GM21526 (cell line): ENCODE data around the gene CTXND2.
A peak's percentile ranks its signal among the peaks of the same experiment; 100 is the strongest.
"Not testable (repeated sequence)": the region's sequence is repeated elsewhere in the genome, so short reads cannot be mapped to it uniquely, and the experiment has no call there.

Experiments
- ATAC-seq: cut with Tn5 transposase; IDR thresholded peaks from one replicate; pipeline ENCODE4 v1.9.1; 2021; ENCODE audit warnings: moderate library complexity; ENCODE audit not compliant: unreplicated experiment, low FRiP score

The CTXND2 gene

DNA sequence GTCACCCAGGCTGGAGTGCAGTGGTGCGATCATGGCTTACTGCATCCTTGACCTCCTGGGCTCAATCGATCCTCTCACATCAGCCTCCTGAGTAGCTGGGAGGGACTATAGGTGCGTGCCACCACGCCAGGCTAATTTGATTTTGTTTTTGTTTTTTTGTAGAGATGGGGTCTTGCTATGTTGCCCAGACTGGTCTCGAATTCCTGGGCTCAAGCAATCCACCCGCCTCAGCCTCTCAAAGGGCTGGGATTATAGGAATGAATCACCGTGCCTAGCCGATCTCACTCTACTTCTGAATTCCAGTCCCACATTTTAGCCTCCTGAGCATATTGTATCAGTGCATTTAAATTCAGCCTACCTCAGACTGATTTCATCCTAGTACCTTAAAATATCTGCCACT is 1.8 kb downstream of the CTXND2 start:
- no peak for ATAC-seq

DNA sequence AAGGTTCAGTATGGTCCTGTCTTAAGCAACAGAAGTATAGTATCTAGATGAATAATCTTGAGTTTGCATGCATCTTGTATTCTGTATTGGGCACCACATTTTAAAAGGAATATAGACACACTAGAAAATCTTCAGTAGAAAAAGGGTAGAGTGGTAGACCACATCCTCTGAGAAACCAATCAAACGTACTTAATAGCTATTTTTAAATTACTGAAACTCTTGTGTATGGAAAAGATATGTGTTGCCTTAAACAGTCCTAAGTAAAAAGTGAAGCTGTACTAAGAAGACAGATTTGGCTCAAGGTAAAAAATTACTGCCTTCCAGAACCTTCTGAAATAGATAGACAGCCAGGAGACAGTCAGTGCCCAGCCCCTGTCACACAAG is 3.1 kb downstream of the CTXND2 start:
- no peak for ATAC-seq

DNA sequence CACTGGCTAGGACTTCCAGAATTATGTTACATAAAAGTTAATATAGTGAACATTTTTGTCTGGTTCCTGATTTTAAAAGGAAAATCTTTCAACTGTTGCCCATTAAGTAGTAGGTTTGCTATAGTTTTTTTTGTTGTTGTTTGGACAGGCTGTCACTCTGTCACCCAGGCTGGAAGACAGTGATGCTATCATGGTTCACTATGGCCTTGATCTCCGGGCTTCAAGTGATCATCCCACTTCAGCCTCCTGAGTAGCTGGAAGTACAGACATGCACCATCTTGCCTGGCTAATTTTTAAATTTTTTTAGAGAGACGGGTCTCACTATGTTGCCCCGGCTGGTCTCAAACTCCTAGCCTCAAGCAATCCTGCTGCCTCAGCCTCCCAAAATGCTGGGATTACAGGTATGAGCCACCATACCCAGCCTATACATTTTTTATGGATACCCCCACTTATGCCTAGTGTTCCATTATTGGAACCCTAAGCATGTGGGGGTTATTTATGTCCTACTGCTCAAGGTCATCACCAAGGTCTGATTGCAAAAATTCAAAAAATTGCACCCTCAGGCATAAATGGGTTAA is 6.5 kb downstream of the CTXND2 start:
- ATAC-seq = no peak

DNA sequence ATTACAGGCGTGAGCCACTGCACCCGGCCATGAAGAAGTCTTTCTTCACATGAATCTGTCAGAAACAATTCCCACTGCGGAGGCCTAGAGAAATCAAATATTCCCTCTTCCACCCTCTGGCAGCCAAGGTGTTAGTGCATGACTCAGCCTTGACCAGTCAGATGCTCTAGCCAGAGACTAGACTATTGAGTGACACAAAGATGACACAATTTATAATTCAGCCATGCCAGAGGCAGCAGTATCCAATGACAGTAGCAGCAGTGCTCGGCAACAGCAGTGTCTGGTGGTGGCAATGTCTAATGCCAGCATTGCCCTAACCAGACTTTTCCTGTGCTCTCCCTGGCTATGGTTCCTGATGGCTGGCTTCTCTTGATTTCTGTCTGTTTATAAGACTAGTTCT is 8.7 kb downstream of the CTXND2 start:
- ATAC-seq = no peak

DNA sequence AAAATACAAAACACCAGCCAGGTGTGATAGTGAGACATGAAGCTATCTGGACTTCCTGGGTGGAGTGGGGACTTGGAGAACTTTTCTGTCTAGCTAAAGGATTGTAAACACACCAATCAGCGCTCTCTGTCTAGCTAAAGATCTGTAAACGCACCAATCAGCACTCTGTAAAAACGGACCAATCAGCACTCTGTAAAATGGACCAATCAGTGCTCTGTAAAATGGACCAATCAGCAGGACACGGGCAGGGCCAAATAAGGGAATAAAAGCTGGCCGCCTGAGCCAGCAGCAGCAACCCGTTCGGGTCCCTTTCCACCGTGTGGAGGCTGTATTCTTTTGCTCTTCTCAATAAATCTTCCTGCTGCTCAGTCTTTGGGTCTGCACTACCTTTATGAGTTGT is 12.9 kb downstream of the CTXND2 start:
- not testable (repeated sequence) for ATAC-seq

DNA sequence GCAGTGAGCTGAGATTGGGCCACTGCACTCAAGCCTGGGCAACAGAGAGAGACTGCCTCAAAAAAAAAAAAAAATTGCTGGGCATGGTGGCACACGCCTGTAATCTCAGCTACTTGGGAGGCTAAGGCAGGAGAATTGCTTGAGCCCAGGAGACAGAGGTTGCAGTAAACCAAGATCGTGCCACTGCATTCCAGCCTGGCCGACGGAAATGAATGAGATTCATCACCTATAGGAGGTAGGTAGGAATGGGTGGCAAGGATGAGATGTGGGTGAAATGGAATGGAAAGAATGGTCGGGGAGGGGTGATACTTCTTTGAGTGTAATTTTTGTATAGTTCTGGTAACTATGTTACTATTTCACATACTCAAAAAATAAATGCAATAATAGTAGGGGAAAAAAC is 15.4 kb downstream of the CTXND2 start:
- no peak for ATAC-seq

DNA sequence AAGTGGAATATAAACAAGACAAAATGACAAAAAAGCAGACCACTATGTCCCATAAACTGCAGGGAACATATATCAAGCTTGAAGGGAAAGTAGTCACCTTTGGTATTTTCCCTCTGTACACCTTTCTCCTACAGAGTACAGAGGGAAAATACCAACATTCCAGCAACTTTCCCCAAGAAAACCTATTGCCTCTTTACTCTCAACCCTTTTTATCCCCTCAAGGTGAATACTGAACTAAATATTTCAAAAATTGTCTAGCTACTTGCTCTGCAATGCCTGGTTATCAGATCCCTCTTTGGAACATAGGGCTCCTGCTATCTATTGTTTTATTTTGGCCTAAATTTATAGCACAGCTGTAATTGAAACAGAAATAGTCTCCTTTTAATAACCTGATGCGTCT is 15.8 kb downstream of the CTXND2 start:
- no peak for ATAC-seq

DNA sequence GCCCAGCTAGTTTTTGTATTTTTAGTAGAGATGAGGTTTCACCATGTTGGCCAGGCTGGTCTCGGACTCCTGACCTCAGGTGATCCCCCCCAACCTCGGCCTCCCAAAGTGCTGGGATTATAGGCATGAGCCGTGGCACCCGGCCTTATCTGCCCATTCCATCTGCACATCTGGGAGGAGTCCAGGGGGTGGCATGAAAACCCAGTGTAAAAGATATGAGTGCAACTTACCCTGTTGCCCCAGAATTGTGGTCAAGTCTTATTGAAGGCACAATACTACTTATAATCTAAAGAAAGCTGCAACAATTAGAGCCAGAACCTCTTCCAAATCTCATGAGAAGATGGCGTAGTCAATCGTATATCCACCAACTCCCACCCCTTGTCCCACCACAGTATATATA is 18.4 kb downstream of the CTXND2 start:
- ATAC-seq = no peak

DNA sequence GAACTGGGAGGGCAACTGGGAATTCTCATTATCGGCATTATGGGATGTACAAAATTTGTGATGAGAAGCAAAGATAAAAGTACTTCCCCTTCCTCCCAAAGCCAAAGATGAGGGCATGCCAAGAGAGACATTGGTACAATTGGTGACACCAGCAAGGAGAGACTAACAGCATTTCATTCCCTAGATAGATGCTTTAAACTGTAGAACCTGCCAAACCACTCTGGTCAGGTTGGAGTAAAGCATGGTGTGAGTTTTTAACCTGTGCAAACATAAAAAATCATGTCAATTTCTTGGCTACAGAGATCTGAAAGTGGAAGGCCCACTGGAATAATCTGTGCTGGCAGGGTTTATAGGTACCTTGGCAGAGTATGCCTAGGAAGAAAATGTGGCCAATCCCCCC is 19.4 kb downstream of the CTXND2 start:
- ATAC-seq = no peak

DNA sequence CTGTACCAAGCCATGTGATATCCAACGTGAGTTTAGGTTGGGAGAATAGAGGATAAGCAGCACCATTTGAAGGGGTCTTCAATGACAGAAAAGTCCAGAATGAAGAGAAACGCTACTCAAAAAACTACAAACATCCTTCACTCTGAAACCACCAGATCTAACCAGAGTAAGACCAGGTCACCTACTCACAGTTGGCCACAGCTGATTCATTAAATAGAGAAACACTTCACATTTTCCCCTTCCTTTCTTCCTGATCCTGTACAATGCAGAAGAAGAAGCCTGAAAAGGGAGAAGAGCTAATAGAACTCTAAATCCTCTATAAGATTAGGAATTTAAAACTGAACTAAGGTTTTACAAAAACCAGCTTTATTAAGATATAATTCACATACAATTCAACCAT is 19.9 kb downstream of the CTXND2 start:
- ATAC-seq = no peak

DNA sequence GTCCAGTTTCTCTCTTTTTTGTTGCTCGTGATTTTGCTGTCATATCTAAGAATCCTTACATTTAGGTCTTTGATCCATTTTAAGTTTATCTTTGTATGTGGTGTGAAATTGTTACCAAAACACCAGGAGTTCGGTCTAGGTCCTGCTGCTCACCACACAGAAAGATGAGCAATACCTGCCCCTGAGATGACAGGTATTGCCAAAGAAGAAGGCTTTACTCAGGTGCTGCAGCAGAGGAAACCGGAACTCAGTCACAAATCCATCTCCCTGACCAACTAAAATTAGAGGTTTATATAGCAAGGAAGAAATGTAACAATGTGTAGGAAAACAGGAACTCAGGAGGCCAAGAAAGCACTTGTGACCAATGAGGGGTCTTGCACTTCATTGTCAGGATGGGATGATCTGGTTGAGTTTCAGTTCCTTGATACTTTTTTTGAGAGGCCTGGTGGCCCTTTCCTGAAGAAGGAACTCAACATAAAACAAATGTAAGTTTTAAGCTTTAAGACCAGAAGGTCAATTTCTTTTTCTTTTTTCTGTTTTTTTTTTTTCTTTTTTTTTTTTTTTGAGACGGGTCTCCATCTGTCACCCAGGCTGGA is 22.7 kb downstream of the CTXND2 start:
- ATAC-seq = no peak

DNA sequence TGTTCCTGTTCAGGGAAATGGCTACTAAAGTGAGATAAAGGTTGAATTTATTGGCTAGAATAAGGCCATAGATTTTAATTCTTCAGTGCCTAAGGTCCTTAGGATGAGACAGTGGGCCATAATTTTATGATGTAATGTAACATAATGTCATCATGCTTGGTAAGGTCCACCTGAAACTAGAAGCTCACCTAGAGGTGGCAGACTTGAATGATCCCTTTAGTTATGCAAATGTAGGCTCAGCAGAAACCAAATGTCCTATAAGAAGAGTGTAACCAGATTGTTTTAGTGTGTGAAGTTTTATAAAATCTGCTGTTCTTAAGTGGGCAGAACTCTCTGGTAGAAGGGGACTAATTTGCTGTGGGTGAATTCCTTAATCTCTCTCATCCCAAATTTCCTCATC is 25.7 kb downstream of the CTXND2 start:
- no peak for ATAC-seq

DNA sequence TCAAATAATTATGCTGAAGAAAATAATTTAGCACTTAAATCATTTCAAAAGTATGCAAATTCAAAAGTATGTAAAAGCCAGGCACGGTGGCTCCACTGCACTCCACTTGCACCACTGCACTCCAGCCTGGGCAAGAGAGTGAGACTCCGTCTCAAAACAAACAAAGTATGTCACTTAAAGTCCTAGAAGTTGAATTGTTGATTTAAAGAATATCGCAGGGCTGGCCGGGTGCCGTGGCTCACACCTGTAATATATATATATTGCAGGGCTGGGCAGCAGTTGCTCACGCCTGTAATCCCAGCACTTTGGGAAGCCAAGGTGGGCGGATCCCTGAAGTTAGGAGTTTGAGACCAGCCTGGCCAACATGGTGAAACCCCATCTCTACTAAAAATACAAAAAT is 30.5 kb downstream of the CTXND2 start:
- ATAC-seq = no peak

DNA sequence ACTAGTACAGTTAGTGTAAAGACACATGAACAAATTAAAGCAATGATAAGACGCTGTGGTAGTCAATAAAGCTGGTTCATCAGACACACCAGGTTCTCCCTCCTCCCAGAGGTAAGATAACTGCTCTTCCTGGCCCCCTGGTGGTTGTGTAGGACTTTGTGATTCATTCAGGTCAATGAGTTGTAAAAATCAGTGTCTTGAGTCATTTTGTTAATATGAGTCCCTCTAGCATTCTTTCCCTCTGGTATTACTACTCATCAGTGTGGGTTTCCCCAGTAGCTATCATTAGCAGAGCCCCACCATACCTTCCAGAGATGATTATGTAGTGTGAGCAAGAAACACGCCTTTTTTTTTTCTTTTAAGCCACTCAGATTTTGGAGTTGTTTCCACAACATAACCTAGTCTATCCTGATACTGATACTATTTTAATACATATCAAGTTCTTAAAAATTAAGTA is 35.6 kb downstream of the CTXND2 start:
- no peak for ATAC-seq

DNA sequence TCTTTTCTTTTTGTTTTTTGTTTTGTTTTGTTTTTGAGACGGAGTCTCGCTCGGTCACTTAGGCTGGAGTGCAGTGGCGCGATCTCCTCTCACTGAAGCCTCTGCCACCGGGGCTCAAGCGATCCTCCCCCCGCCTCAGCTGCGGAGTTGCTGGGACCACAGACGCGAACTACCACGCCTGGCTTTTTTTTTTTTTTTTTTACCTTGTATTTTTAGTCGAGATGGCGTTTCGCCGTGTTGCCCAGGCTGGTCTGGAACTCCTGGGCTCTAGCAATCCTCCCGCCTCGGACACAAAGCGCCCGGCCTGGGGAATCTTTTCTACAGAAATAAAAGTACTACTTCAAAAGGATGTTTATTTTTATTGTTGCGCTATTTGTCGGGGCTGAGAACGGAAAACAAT is 38.1 kb downstream of the CTXND2 start:
- ATAC-seq = no peak

DNA sequence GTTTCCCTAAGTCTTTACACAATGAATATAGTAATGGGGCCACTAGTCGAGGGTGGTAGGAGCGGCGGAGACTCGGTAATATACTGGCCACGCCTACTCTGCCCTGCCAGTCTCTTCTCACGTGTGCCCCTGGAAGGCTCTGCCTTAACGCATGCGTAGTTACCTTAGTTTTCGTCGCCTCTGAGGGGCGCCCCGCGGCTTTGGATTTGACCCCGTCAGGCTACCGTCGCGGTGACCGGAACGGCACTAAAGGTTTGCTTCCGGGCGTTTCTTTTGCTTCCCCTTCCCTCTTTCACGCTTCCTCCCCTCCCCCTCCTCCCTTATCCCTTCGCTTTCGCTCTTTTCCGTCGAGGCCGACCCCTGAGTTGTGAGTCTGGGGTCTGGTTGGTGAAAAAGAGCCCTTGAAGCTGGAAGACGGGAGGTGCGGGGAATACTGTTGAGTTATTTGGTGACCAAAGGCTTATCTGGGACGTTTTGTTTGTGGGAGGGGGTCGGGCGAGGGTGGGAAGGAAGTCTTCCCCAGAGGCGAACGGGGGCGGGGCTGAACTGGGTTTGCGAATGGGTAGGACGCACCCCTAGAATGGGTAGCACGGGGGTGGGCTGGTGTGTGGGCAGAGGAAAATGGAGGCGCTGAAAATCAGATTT is 39.3 kb downstream of the CTXND2 start, which contains the start of gene SETDB1:
SETDB1 (plus strand) TSS at position 267 of the 645 bp plus-strand sequence. CDS start 1,352 bp downstream, outside the sequence.
- peak; percentile 77 for ATAC-seq

DNA sequence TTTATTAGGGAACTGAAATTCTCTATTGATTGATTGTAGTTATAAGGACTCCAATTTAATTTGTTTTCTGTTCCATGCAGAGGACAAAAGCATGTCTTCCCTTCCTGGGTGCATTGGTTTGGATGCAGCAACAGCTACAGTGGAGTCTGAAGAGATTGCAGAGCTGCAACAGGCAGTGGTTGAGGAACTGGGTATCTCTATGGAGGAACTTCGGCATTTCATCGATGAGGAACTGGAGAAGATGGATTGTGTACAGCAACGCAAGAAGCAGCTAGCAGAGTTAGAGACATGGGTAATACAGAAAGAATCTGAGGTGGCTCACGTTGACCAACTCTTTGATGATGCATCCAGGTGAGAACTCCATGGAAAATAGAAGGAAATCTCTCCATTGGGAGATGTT is 40.7 kb downstream of the CTXND2 start:
- no peak for ATAC-seq

DNA sequence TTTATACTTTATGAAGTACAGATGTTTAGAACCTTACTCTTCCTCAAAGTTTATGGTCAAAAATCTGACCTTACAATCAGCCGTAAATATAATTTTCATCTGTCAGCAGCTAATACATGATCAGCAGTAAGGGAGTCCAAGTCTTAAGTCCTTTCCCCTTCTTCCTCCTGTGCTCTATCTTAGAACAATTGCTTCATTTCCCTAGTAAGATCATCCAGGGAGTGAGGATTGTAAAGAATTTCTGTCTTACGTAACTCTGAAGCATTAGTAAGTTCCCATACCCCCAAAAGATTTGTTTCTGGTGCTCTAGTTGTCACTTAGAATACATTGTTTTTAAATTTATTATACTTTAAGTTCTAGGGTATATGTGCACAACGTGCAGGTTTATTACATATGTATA is 41.4 kb downstream of the CTXND2 start:
- ATAC-seq = no peak

DNA sequence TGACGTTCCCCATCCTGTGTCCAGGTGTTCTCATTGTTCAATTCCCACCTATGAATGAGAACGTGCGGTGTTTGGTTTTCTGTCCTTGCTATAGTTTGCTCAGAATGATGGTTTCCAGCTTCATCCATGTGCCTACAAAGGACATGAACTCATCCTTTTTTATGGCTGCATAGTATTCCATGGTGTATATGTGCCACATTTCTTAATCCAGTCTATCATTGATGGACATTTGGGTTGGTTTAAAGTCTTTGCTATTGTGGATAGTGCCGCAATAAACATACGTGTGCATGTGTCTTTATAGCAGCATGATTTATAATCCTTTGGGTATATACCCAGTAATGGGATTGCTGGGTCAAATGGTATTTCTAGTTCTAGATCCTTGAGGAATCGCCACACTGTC is 41.8 kb downstream of the CTXND2 start:
- ATAC-seq = not testable (repeated sequence)

DNA sequence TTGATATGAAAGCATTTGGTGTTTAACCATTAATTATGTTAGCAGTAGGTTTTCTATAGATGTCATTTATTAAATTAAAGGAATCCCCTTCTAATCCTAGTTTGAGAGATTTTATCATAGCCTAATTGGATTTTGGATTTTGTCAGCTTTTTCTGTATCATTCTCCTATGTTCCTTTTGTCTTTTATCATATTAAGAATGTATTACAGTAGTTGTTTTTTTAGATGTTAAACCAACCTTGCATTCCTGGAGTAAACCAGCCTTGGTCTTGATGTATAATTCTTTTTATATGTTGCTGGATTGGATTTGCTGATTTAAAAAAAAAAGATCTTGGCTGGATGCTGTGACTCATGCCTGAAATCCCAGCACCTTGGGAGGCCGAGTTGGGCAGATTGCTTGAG is 44.8 kb downstream of the CTXND2 start:
- ATAC-seq = no peak

DNA sequence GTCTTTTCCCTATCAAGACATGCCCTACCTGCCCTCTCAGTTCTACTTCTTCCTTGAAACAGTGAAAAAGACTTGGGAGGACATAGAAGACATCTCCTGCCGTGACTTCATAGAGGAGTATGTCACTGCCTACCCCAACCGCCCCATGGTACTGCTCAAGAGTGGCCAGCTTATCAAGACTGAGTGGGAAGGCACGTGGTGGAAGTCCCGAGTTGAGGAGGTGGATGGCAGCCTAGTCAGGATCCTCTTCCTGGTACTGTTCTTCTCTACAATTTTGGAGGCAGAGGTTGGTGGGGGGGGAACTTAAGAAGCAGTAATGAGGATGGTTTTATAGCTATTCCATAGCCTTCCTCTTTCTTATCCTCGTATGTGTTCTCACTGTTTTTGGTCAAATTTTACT is 57.9 kb downstream of the CTXND2 start:
- ATAC-seq = no peak

DNA sequence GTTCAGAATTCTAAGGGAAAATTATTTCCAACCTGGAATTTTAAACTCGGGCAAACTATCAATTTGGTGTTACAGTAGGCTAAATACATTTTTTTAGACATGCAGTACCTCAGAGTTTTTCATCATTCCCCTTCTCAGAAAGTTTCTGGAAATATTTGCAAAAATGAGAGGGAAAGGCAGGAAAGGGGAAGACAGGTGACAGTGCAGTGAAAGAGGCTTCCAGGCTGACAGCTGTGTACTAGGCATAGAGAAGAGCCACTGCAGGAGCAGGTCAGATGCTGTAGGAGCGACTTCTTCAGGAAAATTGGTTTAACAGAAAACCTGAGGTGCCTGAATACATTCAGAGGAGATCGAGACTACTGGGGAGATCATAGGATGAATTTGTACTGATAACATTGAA is 67.8 kb downstream of the CTXND2 start:
- ATAC-seq = no peak
